Spleen (tissue), 11 donors: ENCODE data around the gene COX4I2. TPM values are rescaled to one million over a fixed set of nuclear protein-coding genes. Genes with fewer than 3 reads are reported as not detected.
A peak's percentile ranks its signal among the peaks of the same experiment; 100 is the strongest.

Source experiments
- DNase-seq: peaks from one replicate; pipeline ENCODE4 v3.0.0-alpha.2; 2020
- H3K27ac ChIP-seq, 8 donors: fragments of 200-600 bp; sonication (generic) in 7 of 8; 1 replicate in 4 of 8; 2 replicates in 4 of 8; pipeline versions ENCODE4 v1.5.0 to v1.8.0; 2016 to 2021; ENCODE audit warnings: inconsistent platforms in 4 of 8, mild to moderate bottlenecking in 4 of 8, moderate library complexity in 1 of 8
- H3K27me3 ChIP-seq, 7 donors: fragments of 200-600 bp; sonication (generic) in 6 of 7; replicated peaks in 1 of 7; 1 replicate in 4 of 7; 2 replicates in 3 of 7; pipeline versions ENCODE4 v1.5.0 to v1.8.0; 2016 to 2021; ENCODE audit warnings: inconsistent platforms in 3 of 7, mild to moderate bottlenecking in 1 of 7
- H3K36me3 ChIP-seq, 6 donors: fragments of 200-600 bp; sonication (generic) in 5 of 6; 1 replicate in 4 of 6; 2 replicates in 2 of 6; pipeline versions ENCODE4 v1.5.0 to v1.8.0; 2016 to 2021; ENCODE audit warnings: inconsistent platforms in 2 of 6
- H3K4me1 ChIP-seq, 6 donors: fragments of 200-600 bp; sonication (generic) in 5 of 6; 1 replicate in 3 of 6; 2 replicates in 3 of 6; pipeline versions ENCODE4 v1.5.0 to v1.8.0; 2016 to 2021; ENCODE audit warnings: inconsistent platforms in 3 of 6
- H3K4me3 ChIP-seq, 8 donors: fragments of 200-600 bp; sonication (generic) in 7 of 8; 1 replicate in 4 of 8; 2 replicates in 4 of 8; pipeline versions ENCODE4 v1.5.0 to v1.8.0; 2016 to 2021; ENCODE audit warnings: inconsistent platforms in 4 of 8, mild to moderate bottlenecking in 4 of 8, moderate library complexity in 2 of 8
- H3K9me3 ChIP-seq, 8 donors: fragments of 200-600 bp; sonication (generic) in 7 of 8; 1 replicate in 4 of 8; 2 replicates in 4 of 8; pipeline versions ENCODE4 v1.5.0 to v1.8.0; 2016 to 2021; ENCODE audit warnings: inconsistent platforms in 4 of 8
- POLR2A ChIP-seq, 3 donors: fragments of 450-650 bp; IDR thresholded peaks; one replicate each; pipeline ENCODE4 v1.5.1; 2017; ENCODE audit warnings: antibody characterized with exemption in 3 of 3, mild to moderate bottlenecking in 1 of 3
- POLR2AphosphoS5 ChIP-seq, 3 donors: sonication (generic); formaldehyde crosslinking; IDR thresholded peaks; one replicate each; pipeline ENCODE4 v1.5.1; 2017; ENCODE audit warnings: antibody characterized with exemption in 3 of 3
- WGBS, 5 donors: extraction: QIAGEN DNeasy Blood & Tissue Kit in 3 of 5; methylation state at CpG; one replicate each; pipeline versions ENCODE4 v1.1.5 to v1.1.7; 2013 to 2018; 5-methylcytosine and 5-hydroxymethylcytosine counted together
- intact Hi-C: fragments of 100-400 bp; cut with DNase I; formaldehyde crosslinking; loops from one replicate; pipeline ENCODE4 v1.15.0; 2023; ENCODE audit warnings: low total_unique reads
- polyA plus RNA-seq, 3 donors: library from polyadenylated mRNA; stranded (reverse); fragments of 200-250 nt; gene quantifications; one replicate each; pipeline ENCODE4 v1.2.1, GENCODE V29; 2013
- total RNA-seq, 7 donors: library from RNA; depleted of rRNA in 3 of 7; stranded (reverse); fragments of >200 nt in 3 of 7; fragmentation: NEBNext Ultra II Directional in 4 of 7; extraction: Animal tissue kit (Norgen Biotek cat#: 25700) in 4 of 7; gene quantifications; one replicate each; pipeline versions ENCODE4 v1.1.0 to v1.2.1, GENCODE V29; 2016 to 2021
- TF ChIP-seq, protein P1 (sequence below), 11 experiments: fragments of 200-600 bp in 7 of 11; fragments of 450-650 bp in 4 of 11; sonication (generic) in 4 of 11; IDR thresholded peaks in 8 of 11; conservative IDR thresholded peaks in 3 of 11; 1 replicate in 7 of 11; 2 replicates in 4 of 11; pipeline versions ENCODE4 v1.4.0 to v1.8.0; 2016 to 2021; ENCODE audit warnings: antibody characterized with exemption in 11 of 11, inconsistent platforms in 4 of 11, mild to moderate bottlenecking in 1 of 11
- donor health status: healthy with polysubstance abuse.
- donor health status: DM: no; HTN: no; CAD: no; lungs with moderate emphysema.
- donor health status: DM: no; HTN: no; CAD: no.
- donor health status: Bipolar disorder and iron deficiency.
- donor health status: healthy.
- donor health status: DM: no; HTN: no; CAD: no.
- donor health status: DM: yes; HTN: yes; CAD: no.

The COX4I2 gene
- total and polyA plus RNA-seq, 10 donors, result 1.1 to 4.6 (median 1.7) TPM; not detected in 4

DNA sequence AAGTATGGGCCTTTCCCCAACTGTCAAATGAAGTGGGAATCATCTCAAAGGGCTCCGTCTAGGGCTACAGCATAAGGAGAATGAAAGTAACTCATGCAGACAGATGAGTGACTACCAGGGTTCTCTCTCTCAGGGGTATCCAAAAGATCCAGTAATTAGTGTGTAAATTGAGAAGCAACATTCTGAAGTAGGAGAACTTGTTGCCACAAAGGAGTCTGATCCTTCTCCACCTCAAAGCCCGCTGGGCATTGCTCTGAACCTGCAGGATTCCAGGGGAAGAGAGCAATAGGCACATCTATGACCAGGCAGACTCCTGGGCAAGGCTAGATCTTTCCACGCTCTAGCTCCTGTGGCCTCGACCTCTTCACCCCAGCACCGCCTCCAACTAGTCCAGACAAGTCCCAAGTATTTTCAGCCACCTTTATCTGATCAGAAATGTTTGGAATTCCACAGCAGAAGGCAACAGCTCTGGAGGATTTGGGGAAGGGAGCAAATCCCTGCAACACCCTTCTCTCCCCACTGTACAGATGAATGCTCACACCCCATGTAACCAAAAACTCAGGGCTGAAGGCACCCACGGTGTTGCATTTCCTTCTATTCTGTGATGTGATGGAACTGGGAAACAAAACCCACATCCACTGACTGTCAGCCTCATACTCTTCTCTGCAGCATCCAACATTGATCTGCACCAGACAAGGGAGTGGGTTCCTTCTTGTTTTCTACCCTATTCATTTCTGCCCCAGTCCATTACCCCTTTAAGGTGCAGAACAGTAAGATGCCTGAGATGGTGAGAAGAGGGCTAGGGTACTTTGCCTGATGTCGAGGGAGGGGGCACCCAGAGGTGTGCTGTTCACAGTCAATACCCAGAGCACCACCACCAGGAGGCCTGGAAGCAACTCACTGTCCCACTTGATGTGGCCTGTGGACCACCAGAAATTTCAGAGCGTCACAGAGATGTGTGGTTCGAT, 41.0 kb downstream of the COX4I2 start:
- Histone ChIP-seq H3K9me3 (no peaks in the 10 kb centered on the region), H3K36me3 (peaks cover 0 to 70% (median 0%) of the 10 kb centered on the region in 6 donors), H3K4me1 (peaks cover 71 to 100% (median 97%) of the 10 kb centered on the region in 6 donors), H3K27me3 (no peaks in the 10 kb centered on the region), H3K4me3 (no peak overlapping the region), H3K27ac (peak overlapping the region in 5 of 8 donors; percentile 41 to 95 (median 85))
- TF ChIP-seq POLR2AphosphoS5 (IDR thresholded peaks at IDR 0.05) (no peak), POLR2A (IDR thresholded peaks at IDR 0.05) (no peak)
- TF ChIP-seq, protein P1, sequence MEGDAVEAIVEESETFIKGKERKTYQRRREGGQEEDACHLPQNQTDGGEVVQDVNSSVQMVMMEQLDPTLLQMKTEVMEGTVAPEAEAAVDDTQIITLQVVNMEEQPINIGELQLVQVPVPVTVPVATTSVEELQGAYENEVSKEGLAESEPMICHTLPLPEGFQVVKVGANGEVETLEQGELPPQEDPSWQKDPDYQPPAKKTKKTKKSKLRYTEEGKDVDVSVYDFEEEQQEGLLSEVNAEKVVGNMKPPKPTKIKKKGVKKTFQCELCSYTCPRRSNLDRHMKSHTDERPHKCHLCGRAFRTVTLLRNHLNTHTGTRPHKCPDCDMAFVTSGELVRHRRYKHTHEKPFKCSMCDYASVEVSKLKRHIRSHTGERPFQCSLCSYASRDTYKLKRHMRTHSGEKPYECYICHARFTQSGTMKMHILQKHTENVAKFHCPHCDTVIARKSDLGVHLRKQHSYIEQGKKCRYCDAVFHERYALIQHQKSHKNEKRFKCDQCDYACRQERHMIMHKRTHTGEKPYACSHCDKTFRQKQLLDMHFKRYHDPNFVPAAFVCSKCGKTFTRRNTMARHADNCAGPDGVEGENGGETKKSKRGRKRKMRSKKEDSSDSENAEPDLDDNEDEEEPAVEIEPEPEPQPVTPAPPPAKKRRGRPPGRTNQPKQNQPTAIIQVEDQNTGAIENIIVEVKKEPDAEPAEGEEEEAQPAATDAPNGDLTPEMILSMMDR (IDR thresholded peaks at IDR 0.05 in 8 of 11, conservative IDR thresholded peaks at IDR 0.05 in 3 of 11), result no peak
- 71 to 79% (median 77%) methylated on average over 9 of the region's 9 CpGs for WGBS, 5 donors
- intact Hi-C loops, result loop anchor here (5.0 kb wide), 1 partner anchor 34 kb away; no protein-coding TSS in a partner anchor
- no peak for DNase-seq

DNA sequence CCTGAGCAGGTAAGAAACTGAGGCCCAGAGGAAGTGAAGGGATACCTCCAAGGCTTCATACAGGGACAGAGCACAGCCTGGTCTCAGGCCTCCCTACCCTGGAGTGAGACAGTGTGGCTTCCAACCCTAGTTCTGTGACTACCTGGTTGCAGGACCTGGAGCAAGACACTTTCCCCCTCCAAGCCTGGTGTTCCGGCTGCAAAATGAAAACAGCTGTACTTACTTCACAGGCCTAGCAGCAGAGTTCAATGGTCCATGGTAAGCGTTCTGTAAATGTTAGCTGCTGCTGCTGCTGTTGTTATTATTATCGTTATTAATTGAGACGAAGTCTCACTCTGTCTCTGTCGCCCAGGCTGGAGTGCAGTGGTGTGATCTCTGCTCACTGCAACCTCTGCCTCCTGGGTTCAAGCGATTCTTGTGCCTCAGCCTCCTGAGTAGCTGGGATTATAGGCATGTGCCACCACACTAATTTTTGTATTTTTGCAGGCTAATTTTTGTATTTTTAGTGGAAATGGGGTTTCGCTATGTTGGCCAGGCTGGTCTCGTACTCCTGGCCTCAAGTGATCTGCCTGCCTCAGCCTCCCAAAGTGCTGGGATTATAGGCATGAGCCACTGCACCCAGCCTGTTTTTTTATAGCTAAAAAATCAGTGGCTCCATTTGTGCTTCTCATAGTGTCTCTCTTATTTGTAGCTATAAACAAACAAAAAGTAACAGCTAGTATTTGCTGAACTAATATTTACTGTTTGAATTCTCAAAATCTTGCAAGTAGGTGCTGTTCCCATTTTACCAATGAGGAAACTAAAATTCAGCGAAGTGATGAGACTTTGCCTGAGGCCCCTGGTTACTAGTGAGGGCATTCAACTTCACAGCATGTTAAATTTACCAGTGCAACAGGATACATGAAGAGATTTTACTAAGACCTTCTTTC, 41.9 kb downstream of the COX4I2 start:
- H3K9me3 ChIP-seq, result no peaks in the 10 kb centered on the region
- no peak for TF ChIP-seq POLR2A (IDR thresholded peaks at IDR 0.05)
- TF ChIP-seq, protein P1 (IDR thresholded peaks at IDR 0.05 in 8 of 11, conservative IDR thresholded peaks at IDR 0.05 in 3 of 11), result no peak
- no peak for TF ChIP-seq POLR2AphosphoS5 (IDR thresholded peaks at IDR 0.05)
- no peaks in the 10 kb centered on the region for H3K27me3 ChIP-seq
- no peak overlapping the region for H3K4me3 ChIP-seq
- no peak for DNase-seq
- peak overlapping the region in 4 of 8 donors; percentile 37 to 95 (median 88) for H3K27ac ChIP-seq
- peaks cover 0 to 80% (median 0%) of the 10 kb centered on the region in 6 donors for H3K36me3 ChIP-seq
- intact Hi-C loops, result loop anchor here (5.0 kb wide), 1 partner anchor 33 kb away; no protein-coding TSS in a partner anchor
- peaks cover 68 to 100% (median 95%) of the 10 kb centered on the region in 6 donors for H3K4me1 ChIP-seq
- WGBS, 5 donors, result 92 to 97% (median 94%) methylated on average over 8 to 9 of the region's 9 CpGs

DNA sequence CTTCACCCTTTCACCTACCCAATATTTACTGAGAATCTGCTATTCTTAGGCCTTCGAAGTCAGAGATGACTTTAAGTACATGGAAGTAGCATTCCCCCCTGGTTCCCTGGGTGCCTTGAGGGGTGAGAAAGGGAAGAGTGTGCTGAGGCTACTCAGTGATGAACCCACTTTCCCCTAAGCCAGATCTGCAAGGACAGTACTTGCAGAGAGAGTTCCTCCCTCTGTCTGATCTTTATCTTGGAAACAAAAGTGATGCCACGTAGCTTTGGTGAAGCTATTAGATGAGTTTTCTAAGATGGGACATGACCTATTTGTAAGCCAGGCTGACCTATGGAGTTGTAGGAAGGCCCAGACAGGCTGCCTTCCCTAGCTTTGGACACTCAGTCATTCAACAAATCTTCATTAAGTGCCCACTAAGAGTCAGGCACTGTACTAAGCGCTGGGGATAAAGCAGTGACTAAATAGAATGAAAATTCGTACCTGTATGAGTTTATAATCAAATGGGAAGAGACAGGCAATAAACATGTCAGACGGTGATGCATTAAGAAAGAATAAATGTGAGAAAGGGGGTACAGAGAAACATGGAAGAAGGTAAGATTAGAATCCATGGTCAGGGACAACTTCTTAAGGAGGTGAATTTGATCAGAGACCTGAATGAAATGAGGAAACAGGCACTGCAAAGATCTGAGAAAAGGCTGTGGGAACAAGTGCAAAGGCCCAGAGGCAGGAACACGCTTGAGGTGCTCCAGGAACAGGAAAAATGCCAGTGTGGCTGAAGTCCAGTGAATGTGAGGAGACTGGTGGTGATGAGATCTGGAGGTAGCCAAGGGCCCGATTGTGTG, 42.8 kb downstream of the COX4I2 start:
- Histone ChIP-seq H3K4me3 (no peak overlapping the region), H3K4me1 (peaks cover 62 to 100% (median 95%) of the 10 kb centered on the region in 6 donors), H3K27me3 (no peaks in the 10 kb centered on the region), H3K36me3 (peaks cover 0 to 86% (median 0%) of the 10 kb centered on the region in 6 donors), H3K9me3 (no peaks in the 10 kb centered on the region), H3K27ac (peak overlapping the region in 7 of 8 donors; percentile 14 to 95 (median 41))
- TF ChIP-seq POLR2A (IDR thresholded peaks at IDR 0.05) (no peak), POLR2AphosphoS5 (IDR thresholded peaks at IDR 0.05) (no peak)
- TF ChIP-seq, protein P1 (IDR thresholded peaks at IDR 0.05 in 8 of 11, conservative IDR thresholded peaks at IDR 0.05 in 3 of 11), result no peak
- 75 to 86% (median 80%) methylated on average over 7 of the region's 7 CpGs for WGBS, 5 donors
- intact Hi-C loops, result no loop called here
- DNase-seq, result no peak
